PC-3 (cell line): ENCODE data around the gene TMEM218. TPM values are rescaled to one million over a fixed set of nuclear protein-coding genes. Genes with fewer than 3 reads are reported as not detected.

ENCODE experiments used
- ATAC-seq: fragments of 200-7000 bp; cut with Tn5 transposase; 2 replicates; pipeline ENCODE4 v1.9.1; 2020; ENCODE audit warnings: mild to moderate bottlenecking, moderate library complexity
- BruUV-seq: library from RNA; stranded (reverse); fragments of 400-500 nt; replicated peaks from 2 replicates; lab custom pipeline; 2021; lab: Mats Ljungman, UMichigan
- CTCF ChIA-PET: fragments of 300-600 bp; sonication (Branson Sonifier 250); formaldehyde crosslinking; loops from one replicate; lab custom pipeline; 2022; ENCODE audit warnings: antibody characterized with exemption; lab: Charles Lee
- POLR2A ChIA-PET: fragments of 300-600 bp; sonication (Branson Sonifier 250); formaldehyde crosslinking; loops from one replicate; lab custom pipeline; 2022; ENCODE audit warnings: antibody characterized with exemption; ENCODE audit not compliant: unreplicated experiment; lab: Charles Lee
- DNase-seq: peaks from one replicate; pipeline ENCODE4 v3.0.0-alpha.2; 2015
- H2AFZ ChIP-seq: fragments of 300-600 bp; sonication (generic); 2 replicates; pipeline ENCODE4 v1.6.0; 2016; ENCODE audit warnings: antibody characterized with exemption, low read length
- H3F3A ChIP-seq: fragments of 300-600 bp; sonication (generic); one replicate; pipeline ENCODE4 v1.6.0; 2017; ENCODE audit warnings: antibody characterized with exemption, low read length, control low read depth, mild to moderate bottlenecking; ENCODE audit not compliant: unreplicated experiment
- H3K27ac ChIP-seq: fragments of 300-600 bp; sonication (generic); 2 replicates; pipeline ENCODE4 v1.5.1; 2016; ENCODE audit warnings: mild to moderate bottlenecking, low read length
- H3K27me3 ChIP-seq: fragments of 300-600 bp; sonication (generic); 2 replicates; pipeline ENCODE4 v1.6.1; 2016; ENCODE audit warnings: low read length, mixed read lengths
- H3K36me3 ChIP-seq: fragments of 300-600 bp; sonication (generic); 2 replicates; pipeline ENCODE4 v1.6.1; 2016; ENCODE audit warnings: low read depth, mixed run types, low read length, mixed read lengths
- H3K4me1 ChIP-seq: fragments of 300-600 bp; sonication (generic); 2 replicates; pipeline ENCODE4 v1.5.1; 2016; ENCODE audit warnings: low read length; ENCODE audit not compliant: insufficient read depth
- H3K4me2 ChIP-seq: fragments of 300-600 bp; sonication (generic); 2 replicates; pipeline ENCODE4 v1.6.0; 2016; ENCODE audit warnings: low read length
- H3K4me3 ChIP-seq: fragments of 300-600 bp; sonication (generic); 2 replicates; pipeline ENCODE4 v1.5.1; 2016; ENCODE audit warnings: mild to moderate bottlenecking, low read length, mixed read lengths
- H3K79me2 ChIP-seq: fragments of 300-600 bp; sonication (generic); 2 replicates; pipeline ENCODE4 v1.6.1; 2017; ENCODE audit warnings: low read length, mixed read lengths
- H3K9ac ChIP-seq: fragments of 300-600 bp; sonication (generic); 2 replicates; pipeline ENCODE4 v1.6.0; 2016; ENCODE audit warnings: mild to moderate bottlenecking, low read length
- H3K9me2 ChIP-seq: fragments of 300-600 bp; sonication (generic); replicated peaks from 2 replicates; pipeline ENCODE4 v1.6.1; 2016; ENCODE audit warnings: mixed run types, low read length, mixed read lengths
- H3K9me3 ChIP-seq: fragments of 300-600 bp; sonication (generic); 2 replicates; pipeline ENCODE4 v1.6.1; 2016; ENCODE audit warnings: low read length, mixed read lengths
- H4K20me1 ChIP-seq: fragments of 300-600 bp; sonication (generic); 2 replicates; pipeline ENCODE4 v1.6.1; 2016; ENCODE audit warnings: low read length, mixed read lengths
- EZH2 ChIP-seq: fragments of 300-600 bp; sonication (generic); IDR thresholded peaks from one replicate; pipeline ENCODE4 v1.6.1; 2017; ENCODE audit warnings: antibody characterized with exemption, mild to moderate bottlenecking, low read length; ENCODE audit not compliant: unreplicated experiment
- EZH2phosphoT487 ChIP-seq: fragments of 300-600 bp; sonication (generic); IDR thresholded peaks from 2 replicates; pipeline ENCODE4 v1.6.1; 2018; ENCODE audit warnings: mild to moderate bottlenecking, antibody characterized with exemption, low read length, borderline replicate concordance
- intact Hi-C: fragments of 100-400 bp; cut with micrococcal nuclease; formaldehyde crosslinking; loops from 2 replicates; pipeline ENCODE4 v1.9.0; 2023
- total RNA-seq: library from RNA; depleted of rRNA; stranded (reverse); fragments of >200 nt; gene quantifications from 2 replicates; pipeline ENCODE4 v1.2.3, GENCODE V29; 2014
- TF ChIP-seq, protein P1 (sequence below): fragments of 300-600 bp; sonication (generic); conservative IDR thresholded peaks from 2 replicates; pipeline ENCODE4 v1.5.1; 2017; ENCODE audit warnings: antibody characterized with exemption, low read depth, mild to moderate bottlenecking, low read length

TMEM218 gene
- total RNA-seq, 1 experiment from 2014 or later: 37.0 TPM

- Histone ChIP-seq H3K27me3 (no peaks in the 10 kb centered on the region), H3K9me3 (no peaks in the 10 kb centered on the region), H3K9me2 (no peaks in the 10 kb centered on the region), H3K79me2 (no peaks in the 10 kb centered on the region), H4K20me1 (no peaks in the 10 kb centered on the region), H3K4me1 (peaks cover 12% of the 10 kb centered on the region), H3K27ac (no peak overlapping the region), H3F3A (no peaks in the 10 kb centered on the region), H3K4me3 (no peak overlapping the region), H3K4me2 (no peak overlapping the region), H3K9ac (no peak overlapping the region), H2AFZ (no peak overlapping the region), H3K36me3 (no peaks in the 10 kb centered on the region)
- ChIA-PET CTCF (no interaction called here), POLR2A (no interaction called here)
- peak; percentile 48 for ATAC-seq
- no TSS peak for BruUV-seq
- intact Hi-C loops: loop anchor here (1.0 kb wide), 1 partner anchor 127 kb away; no protein-coding TSS in a partner anchor
- TF ChIP-seq EZH2phosphoT487 (no peak), EZH2 (no peak)
- TF ChIP-seq, protein P1, sequence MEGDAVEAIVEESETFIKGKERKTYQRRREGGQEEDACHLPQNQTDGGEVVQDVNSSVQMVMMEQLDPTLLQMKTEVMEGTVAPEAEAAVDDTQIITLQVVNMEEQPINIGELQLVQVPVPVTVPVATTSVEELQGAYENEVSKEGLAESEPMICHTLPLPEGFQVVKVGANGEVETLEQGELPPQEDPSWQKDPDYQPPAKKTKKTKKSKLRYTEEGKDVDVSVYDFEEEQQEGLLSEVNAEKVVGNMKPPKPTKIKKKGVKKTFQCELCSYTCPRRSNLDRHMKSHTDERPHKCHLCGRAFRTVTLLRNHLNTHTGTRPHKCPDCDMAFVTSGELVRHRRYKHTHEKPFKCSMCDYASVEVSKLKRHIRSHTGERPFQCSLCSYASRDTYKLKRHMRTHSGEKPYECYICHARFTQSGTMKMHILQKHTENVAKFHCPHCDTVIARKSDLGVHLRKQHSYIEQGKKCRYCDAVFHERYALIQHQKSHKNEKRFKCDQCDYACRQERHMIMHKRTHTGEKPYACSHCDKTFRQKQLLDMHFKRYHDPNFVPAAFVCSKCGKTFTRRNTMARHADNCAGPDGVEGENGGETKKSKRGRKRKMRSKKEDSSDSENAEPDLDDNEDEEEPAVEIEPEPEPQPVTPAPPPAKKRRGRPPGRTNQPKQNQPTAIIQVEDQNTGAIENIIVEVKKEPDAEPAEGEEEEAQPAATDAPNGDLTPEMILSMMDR: 0 out of 2 replicates have a peak, but pooled peaks have one; percentile 19
- no peak for DNase-seq
Observed at GRCh38 chr11:125088576-125089455, 22.6 kb downstream of the TMEM218 start.

- Histone ChIP-seq H3K4me3 (no peak overlapping the region), H3K4me1 (peaks cover 18% of the 10 kb centered on the region), H4K20me1 (no peaks in the 10 kb centered on the region), H3K9me2 (no peaks in the 10 kb centered on the region), H2AFZ (no peak overlapping the region), H3K79me2 (no peaks in the 10 kb centered on the region), H3K9me3 (no peaks in the 10 kb centered on the region), H3K27me3 (no peaks in the 10 kb centered on the region), H3K4me2 (no peak overlapping the region), H3K36me3 (no peaks in the 10 kb centered on the region), H3F3A (no peaks in the 10 kb centered on the region), H3K27ac (no peak overlapping the region), H3K9ac (no peak overlapping the region)
- no peak for DNase-seq
- POLR2A ChIA-PET: no interaction called here
- no peak for ATAC-seq
- intact Hi-C loops: no loop called here
- no TSS peak for BruUV-seq
- CTCF ChIA-PET: no interaction called here
- no peak for TF ChIP-seq EZH2phosphoT487
Observed at GRCh38 chr11:125088123-125088522, 23.3 kb downstream of the TMEM218 start.

GRCh38 chr11:125086633-125087296 is 24.7 kb downstream of the TMEM218 start:
- no peak for DNase-seq
- ChIA-PET POLR2A (no interaction called here), CTCF (interaction anchor here (0.7 kb wide), 1 partner anchor 17 kb away, joined by 3 read pairs; no protein-coding TSS in a partner anchor)
- H3K9me2 ChIP-seq: no peaks in the 10 kb centered on the region
- H3K36me3 ChIP-seq: no peaks in the 10 kb centered on the region
- no TSS peak for BruUV-seq
- no peaks in the 10 kb centered on the region for H3K9me3 ChIP-seq
- no peak overlapping the region for H2AFZ ChIP-seq
- H3F3A ChIP-seq: no peaks in the 10 kb centered on the region
- no peak overlapping the region for H3K27ac ChIP-seq
- TF ChIP-seq EZH2 (no peak), EZH2phosphoT487 (no peak)
- TF ChIP-seq, protein P1: no peak
- no peak for ATAC-seq
- H3K27me3 ChIP-seq: no peaks in the 10 kb centered on the region
- no peaks in the 10 kb centered on the region for H4K20me1 ChIP-seq
- peaks cover 30% of the 10 kb centered on the region for H3K4me1 ChIP-seq
- no peaks in the 10 kb centered on the region for H3K79me2 ChIP-seq
- intact Hi-C loops: no loop called here
- H3K4me2 ChIP-seq: no peak overlapping the region
- no peak overlapping the region for H3K4me3 ChIP-seq
- no peak overlapping the region for H3K9ac ChIP-seq
